ENCODE measurements around the gene CCDC83. TPM values are rescaled to one million over a fixed set of nuclear protein-coding genes. Genes with fewer than 3 reads are reported as not detected.

CCDC83 gene
- polyA plus RNA-seq, 3 donors = not detected

DNA sequence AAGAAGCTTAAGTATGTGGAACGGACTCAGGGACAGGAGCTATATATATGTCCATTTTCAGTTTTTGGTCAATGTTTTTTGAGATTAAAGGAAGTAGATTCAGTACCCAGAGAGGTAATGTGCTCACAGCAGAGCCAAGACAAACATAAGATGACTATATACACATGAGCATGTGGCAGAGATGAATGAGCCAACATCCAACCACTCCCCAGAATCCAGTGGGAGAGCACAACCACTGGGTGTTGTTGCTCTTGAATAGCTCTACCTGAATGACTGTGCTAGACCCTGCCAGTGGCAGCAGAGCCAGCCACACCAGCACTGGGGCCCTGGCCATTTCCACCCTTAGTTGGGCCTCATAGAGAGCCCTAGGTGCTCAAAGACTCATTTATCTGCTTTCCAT lies 33.5 kb upstream of the CCDC83 start:
- Histone ChIP-seq H3K27ac (ENCODE audit: low read depth in 1 of 2, low read length in 2 of 2) (no peak overlapping the region), H3K79me2 (ENCODE audit: insufficient read depth, low read length) (no peaks in the 10 kb centered on the region), H3K36me3 (replicated peaks in 1 of 2; ENCODE audit: control insufficient read depth in 1 of 2, insufficient read depth in 2 of 2, low read length in 2 of 2) (no peaks in the 10 kb centered on the region), H3K4me1 (ENCODE audit: control insufficient read depth in 1 of 2, insufficient read depth in 2 of 2, low read length in 2 of 2) (no peaks in the 10 kb centered on the region), H2AFZ (ENCODE audit: insufficient read depth, low read depth, low read length, poor library complexity, severe bottlenecking) (no peak overlapping the region), H3K4me3 (replicated peaks in 1 of 3; ENCODE audit: low read depth in 2 of 3, low read length in 3 of 3) (no peak overlapping the region), H3K27me3 (ENCODE audit: control insufficient read depth in 2 of 2, insufficient read depth in 2 of 2, low read length in 2 of 2) (no peaks in the 10 kb centered on the region), H3K9me3 (replicated peaks in 1 of 2; ENCODE audit: control insufficient read depth in 1 of 2, insufficient read depth in 1 of 2, low read length in 2 of 2) (no peaks in the 10 kb centered on the region), H3K4me2 (replicated peaks; ENCODE audit: extremely low read depth, low read length, poor library complexity, severe bottlenecking) (no peak overlapping the region), H4K20me1 (ENCODE audit: insufficient read depth, low read length) (no peaks in the 10 kb centered on the region), H3K9ac (ENCODE audit: insufficient read depth, low read length, poor library complexity, severe bottlenecking) (no peak overlapping the region)
- DNase-seq = no peak
- no peak overlapping the region for H3K27ac Mint-ChIP-seq
- H3K4me3 Mint-ChIP-seq = no peak overlapping the region
- H3K36me3 Mint-ChIP-seq = no peaks in the 10 kb centered on the region
- no peak for TF ChIP-seq CTCF (IDR thresholded peaks at IDR 0.05)
- H3K9me3 Mint-ChIP-seq = no peaks in the 10 kb centered on the region
- H3K27me3 Mint-ChIP-seq (ENCODE audit: low read depth in 3 of 3) = peaks cover 2 to 4% (median 3%) of the 10 kb centered on the region in 3 donors
- 100% methylated on average over 1 of the region's 1 CpG for WGBS (ENCODE audit: insufficient coverage)
- no peaks in the 10 kb centered on the region for H3K4me1 Mint-ChIP-seq
- intact Hi-C loops (cut with micrococcal nuclease) = no loop called here

GRCh38 chr11:85822814-85823213 lies 32.4 kb upstream of the CCDC83 start:
- no peak for TF ChIP-seq CTCF (IDR thresholded peaks at IDR 0.05)
- no peak overlapping the region for H3K4me3 ChIP-seq (replicated peaks in 1 of 3; ENCODE audit: low read depth in 2 of 3, low read length in 3 of 3)
- H3K4me1 ChIP-seq (ENCODE audit: control insufficient read depth in 1 of 2, insufficient read depth in 2 of 2, low read length in 2 of 2) = no peaks in the 10 kb centered on the region
- Mint-ChIP-seq H3K4me1 (no peaks in the 10 kb centered on the region), H3K4me3 (no peak overlapping the region), H3K27me3 (ENCODE audit: low read depth in 3 of 3) (peaks cover 2 to 3% (median 3%) of the 10 kb centered on the region in 3 donors), H3K36me3 (no peaks in the 10 kb centered on the region), H3K27ac (no peak overlapping the region), H3K9me3 (no peaks in the 10 kb centered on the region)
- no peaks in the 10 kb centered on the region for H3K79me2 ChIP-seq (ENCODE audit: insufficient read depth, low read length)
- H3K27me3 ChIP-seq (ENCODE audit: control insufficient read depth in 2 of 2, insufficient read depth in 2 of 2, low read length in 2 of 2) = no peaks in the 10 kb centered on the region
- H3K4me2 ChIP-seq (replicated peaks; ENCODE audit: extremely low read depth, low read length, poor library complexity, severe bottlenecking) = no peak overlapping the region
- no peaks in the 10 kb centered on the region for H3K9me3 ChIP-seq (replicated peaks in 1 of 2; ENCODE audit: control insufficient read depth in 1 of 2, insufficient read depth in 1 of 2, low read length in 2 of 2)
- H3K36me3 ChIP-seq (replicated peaks in 1 of 2; ENCODE audit: control insufficient read depth in 1 of 2, insufficient read depth in 2 of 2, low read length in 2 of 2) = no peaks in the 10 kb centered on the region
- H3K9ac ChIP-seq (ENCODE audit: insufficient read depth, low read length, poor library complexity, severe bottlenecking) = no peak overlapping the region
- DNase-seq = no peak
- H4K20me1 ChIP-seq (ENCODE audit: insufficient read depth, low read length) = no peaks in the 10 kb centered on the region
- no peak overlapping the region for H3K27ac ChIP-seq (ENCODE audit: low read depth in 1 of 2, low read length in 2 of 2)
- WGBS (ENCODE audit: insufficient coverage) = 96% methylated on average over 3 of the region's 3 CpGs
- intact Hi-C loops (cut with micrococcal nuclease) = no loop called here
- H2AFZ ChIP-seq (ENCODE audit: insufficient read depth, low read depth, low read length, poor library complexity, severe bottlenecking) = no peak overlapping the region
